Skeletal muscle satellite cell (primary cell): ENCODE measurements around the gene TSHZ2.
"Not testable (repeated sequence)": the region's sequence is repeated elsewhere in the genome, so short reads cannot be mapped to it uniquely, and the experiment has no call there.

Source experiments
- H3K27me3 ChIP-seq: 2 replicates; pipeline ENCODE4 v1.7.0; 2013; ENCODE audit warnings: low read length; ENCODE audit not compliant: control insufficient read depth, insufficient read depth
- H3K36me3 ChIP-seq: 2 replicates; pipeline ENCODE4 v1.7.0; 2013; ENCODE audit warnings: mild to moderate bottlenecking, control low read depth, low read length; ENCODE audit not compliant: insufficient read depth
- H3K4me1 ChIP-seq: 2 replicates; pipeline ENCODE4 v1.7.0; 2013; ENCODE audit warnings: low read length; ENCODE audit not compliant: control insufficient read depth, insufficient read depth
- H3K4me2 ChIP-seq: 2 replicates; pipeline ENCODE4 v1.7.0; 2013; ENCODE audit warnings: mild to moderate bottlenecking, low read length
- H3K4me3 ChIP-seq: 2 replicates; pipeline ENCODE4 v1.7.0; 2013; ENCODE audit warnings: low read length
- H3K9ac ChIP-seq: 2 replicates; pipeline ENCODE4 v1.7.0; 2013; ENCODE audit warnings: mild to moderate bottlenecking, low read depth, low read length, moderate library complexity
- H3K9me3 ChIP-seq: replicated peaks from 2 replicates; pipeline ENCODE4 v1.7.0; 2013; ENCODE audit warnings: mild to moderate bottlenecking, control low read depth, low read length

TSHZ2 gene

GRCh38 chr20:53083411-53083810 is 111.3 kb downstream of the TSHZ2 start:
- Histone ChIP-seq H3K9me3 (no peaks in the 10 kb centered on the region), H3K4me3 (no peak overlapping the region), H3K9ac (no peak overlapping the region), H3K36me3 (no peaks in the 10 kb centered on the region), H3K4me1 (no peaks in the 10 kb centered on the region), H3K27me3 (no peaks in the 10 kb centered on the region), H3K4me2 (no peak overlapping the region)

- Histone ChIP-seq H3K9me3 (no peaks in the 10 kb centered on the region), H3K9ac (no peak overlapping the region), H3K4me2 (no peak overlapping the region), H3K4me1 (no peaks in the 10 kb centered on the region), H3K4me3 (no peak overlapping the region), H3K27me3 (no peaks in the 10 kb centered on the region), H3K36me3 (no peaks in the 10 kb centered on the region)
Measured at GRCh38 chr20:53084408-53084997, 112.3 kb downstream of the TSHZ2 start.

- Histone ChIP-seq H3K36me3 (no peaks in the 10 kb centered on the region), H3K4me3 (no peak overlapping the region), H3K9me3 (no peaks in the 10 kb centered on the region), H3K27me3 (no peaks in the 10 kb centered on the region), H3K4me2 (no peak overlapping the region), H3K9ac (no peak overlapping the region), H3K4me1 (no peaks in the 10 kb centered on the region)
Measured at GRCh38 chr20:53085720-53086119, 113.6 kb downstream of the TSHZ2 start.

- Histone ChIP-seq H3K9ac (no peak overlapping the region), H3K27me3 (no peaks in the 10 kb centered on the region), H3K36me3 (no peaks in the 10 kb centered on the region), H3K9me3 (no peaks in the 10 kb centered on the region), H3K4me1 (no peaks in the 10 kb centered on the region), H3K4me3 (no peak overlapping the region), H3K4me2 (no peak overlapping the region)
Measured at GRCh38 chr20:53087037-53087777, 115.0 kb downstream of the TSHZ2 start.

- Histone ChIP-seq H3K27me3 (no peaks in the 10 kb centered on the region), H3K9me3 (no peaks in the 10 kb centered on the region), H3K36me3 (no peaks in the 10 kb centered on the region), H3K9ac (no peak overlapping the region), H3K4me2 (no peak overlapping the region), H3K4me3 (no peak overlapping the region), H3K4me1 (no peaks in the 10 kb centered on the region)
Measured at GRCh38 chr20:53088786-53089185, 116.6 kb downstream of the TSHZ2 start.

GRCh38 chr20:53089851-53090250 is 117.7 kb downstream of the TSHZ2 start:
- not testable (repeated sequence) for H3K4me2 ChIP-seq, H3K9ac ChIP-seq, H3K27me3 ChIP-seq, H3K4me1 ChIP-seq, H3K36me3 ChIP-seq, H3K4me3 ChIP-seq, H3K9me3 ChIP-seq

- no peaks in the 10 kb centered on the region for H3K27me3 ChIP-seq
- no peak overlapping the region for H3K4me3 ChIP-seq
- H3K9me3 ChIP-seq = no peaks in the 10 kb centered on the region
- H3K9ac ChIP-seq = no peak overlapping the region
- no peak overlapping the region for H3K4me2 ChIP-seq
- no peaks in the 10 kb centered on the region for H3K4me1 ChIP-seq
- no peaks in the 10 kb centered on the region for H3K36me3 ChIP-seq
Measured at GRCh38 chr20:53091789-53092188, 119.6 kb downstream of the TSHZ2 start.

- Histone ChIP-seq H3K4me1 (no peaks in the 10 kb centered on the region), H3K36me3 (no peaks in the 10 kb centered on the region), H3K9ac (no peak overlapping the region)
Measured at GRCh38 chr20:53092772-53093300, 120.7 kb downstream of the TSHZ2 start.

GRCh38 chr20:53097371-53097770 is 125.2 kb downstream of the TSHZ2 start:
- Histone ChIP-seq H3K9me3 (no peaks in the 10 kb centered on the region), H3K4me2 (no peak overlapping the region), H3K36me3 (no peaks in the 10 kb centered on the region), H3K4me3 (no peak overlapping the region), H3K27me3 (no peaks in the 10 kb centered on the region), H3K9ac (no peak overlapping the region), H3K4me1 (no peaks in the 10 kb centered on the region)

More at GRCh38 chr20:53092772-53093300, 120.7 kb downstream of the TSHZ2 start:
- Histone ChIP-seq H3K4me2 (no peak overlapping the region), H3K4me3 (no peak overlapping the region), H3K9me3 (no peaks in the 10 kb centered on the region), H3K27me3 (no peaks in the 10 kb centered on the region)

- Histone ChIP-seq H3K9me3 (no peaks in the 10 kb centered on the region), H3K4me2 (no peak overlapping the region), H3K36me3 (no peaks in the 10 kb centered on the region), H3K9ac (no peak overlapping the region), H3K4me1 (no peaks in the 10 kb centered on the region), H3K27me3 (no peaks in the 10 kb centered on the region), H3K4me3 (no peak overlapping the region)
Measured at GRCh38 chr20:53097791-53098190, 125.6 kb downstream of the TSHZ2 start.

GRCh38 chr20:53098621-53099020 is 126.5 kb downstream of the TSHZ2 start:
- Histone ChIP-seq H3K36me3 (no peaks in the 10 kb centered on the region), H3K27me3 (no peaks in the 10 kb centered on the region), H3K9me3 (no peaks in the 10 kb centered on the region), H3K4me2 (no peak overlapping the region), H3K4me1 (no peaks in the 10 kb centered on the region), H3K9ac (no peak overlapping the region), H3K4me3 (no peak overlapping the region)

GRCh38 chr20:53099856-53100255 is 127.7 kb downstream of the TSHZ2 start:
- H3K36me3 ChIP-seq = no peaks in the 10 kb centered on the region
- no peaks in the 10 kb centered on the region for H3K9me3 ChIP-seq
- no peak overlapping the region for H3K4me2 ChIP-seq
- H3K27me3 ChIP-seq = no peaks in the 10 kb centered on the region
- no peak overlapping the region for H3K9ac ChIP-seq
- H3K4me3 ChIP-seq = no peak overlapping the region
- H3K4me1 ChIP-seq = no peaks in the 10 kb centered on the region
